ENCODE measurements around the gene YIPF7.

The YIPF7 gene

GRCh38 chr4:44623676-44624075 lies 27.7 kb downstream of the YIPF7 start:
- no peak for DNase-seq (ENCODE audit: low read depth in 2 of 2)

- no peak for DNase-seq (ENCODE audit: low read depth in 2 of 2)
Measured at GRCh38 chr4:44616621-44617020, 34.8 kb downstream of the YIPF7 start.

DNA sequence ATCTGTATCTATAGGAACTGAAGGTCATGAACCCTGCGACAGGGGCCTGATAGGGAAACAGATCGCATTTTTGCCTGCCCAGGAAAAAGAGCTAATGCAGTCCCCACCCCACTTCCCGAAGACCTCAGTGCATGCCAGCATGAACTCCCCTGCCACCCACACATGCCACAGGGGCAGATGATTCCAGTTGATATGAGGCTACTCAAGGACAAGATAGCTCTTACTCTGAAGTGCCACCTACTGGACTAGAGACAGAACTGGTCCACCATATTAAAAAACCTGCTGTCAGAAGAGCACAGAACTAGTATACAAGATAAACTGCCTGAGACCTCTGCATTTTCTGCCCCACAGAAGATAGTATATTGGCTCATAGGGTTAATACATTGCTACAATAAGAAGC lies 68.0 kb downstream of the YIPF7 start:
- no peak for DNase-seq (ENCODE audit: low read depth in 2 of 2)

GRCh38 chr4:44580231-44580630 lies 71.2 kb downstream of the YIPF7 start:
- no peak for DNase-seq (ENCODE audit: low read depth in 2 of 2)

DNA sequence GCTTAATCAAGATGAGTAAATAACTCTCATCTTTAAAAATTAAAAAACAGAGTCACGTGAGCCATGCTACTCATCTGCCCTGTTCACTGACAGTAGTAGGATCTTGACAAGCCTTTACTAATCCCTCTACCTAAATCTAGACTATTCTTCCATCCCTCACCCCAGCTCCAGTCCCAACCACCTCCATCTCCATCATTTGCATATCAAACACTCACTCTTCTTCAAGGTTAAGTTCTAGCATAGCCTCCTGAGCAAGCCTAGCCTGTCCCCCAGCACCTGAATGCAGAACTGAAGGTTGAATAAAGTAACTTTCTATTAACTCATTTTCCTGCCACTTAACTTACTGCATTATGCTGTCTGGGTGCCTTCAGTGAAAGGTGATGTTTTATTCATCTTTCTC lies 72.5 kb downstream of the YIPF7 start:
- DNase-seq (ENCODE audit: low read depth in 2 of 2), result no peak
